ENCODE results near the gene STK11IP. TPM values are rescaled to one million over a fixed set of nuclear protein-coding genes. Genes with fewer than 3 reads are reported as not detected.

STK11IP gene
- total RNA-seq, 1 donor = 11.7 TPM

- H3K4me3 ChIP-seq (ENCODE audit: low read depth, low read length) = no peak overlapping the region
- no peak for TF ChIP-seq CTCF (IDR thresholded peaks at IDR 0.05; ENCODE audit: insufficient read depth, low read length)
- no peak for DNase-seq (ENCODE audit: low read depth)
These were observed 14.4 kb downstream of the STK11IP start for GRCh38 chr2:219611866-219612576.

- no peak for DNase-seq (ENCODE audit: low read depth)
- TF ChIP-seq CTCF (IDR thresholded peaks at IDR 0.05; ENCODE audit: insufficient read depth, low read length) = no peak
- H3K4me3 ChIP-seq (ENCODE audit: low read depth, low read length) = no peak overlapping the region
These were observed 15.1 kb downstream of the STK11IP start for GRCh38 chr2:219612577-219613286.

- TF ChIP-seq CTCF (IDR thresholded peaks at IDR 0.05; ENCODE audit: insufficient read depth, low read length) = no peak
- no peak for DNase-seq (ENCODE audit: low read depth)
- H3K4me3 ChIP-seq (ENCODE audit: low read depth, low read length) = no peak overlapping the region
These were observed 15.9 kb downstream of the STK11IP start for GRCh38 chr2:219613461-219614070.

GRCh38 chr2:219614076-219614860 lies 16.6 kb downstream of the STK11IP start:
- H3K4me3 ChIP-seq (ENCODE audit: low read depth, low read length) = no peak overlapping the region
- TF ChIP-seq CTCF (IDR thresholded peaks at IDR 0.05; ENCODE audit: insufficient read depth, low read length) = no peak
- no peak for DNase-seq (ENCODE audit: low read depth)

- no peak overlapping the region for H3K4me3 ChIP-seq (ENCODE audit: low read depth, low read length)
- DNase-seq (ENCODE audit: low read depth) = no peak
- TF ChIP-seq CTCF (IDR thresholded peaks at IDR 0.05; ENCODE audit: insufficient read depth, low read length) = no peak
These were observed 17.4 kb downstream of the STK11IP start for GRCh38 chr2:219615036-219615435.

GRCh38 chr2:219615894-219616293 lies 18.2 kb downstream of the STK11IP start:
- no peak for DNase-seq (ENCODE audit: low read depth)
- no peak for TF ChIP-seq CTCF (IDR thresholded peaks at IDR 0.05; ENCODE audit: insufficient read depth, low read length)
- H3K4me3 ChIP-seq (ENCODE audit: low read depth, low read length) = no peak overlapping the region

Measured in fibroblast of the aortic adventitia (primary cell).